Glutamatergic neuron (in vitro differentiated cells): ENCODE data around the gene OR4P4. TPM values are rescaled to one million over a fixed set of nuclear protein-coding genes. Genes with fewer than 3 reads are reported as not detected.

Experiments
- DNase-seq: peaks from one replicate; pipeline ENCODE4 v3.0.0; 2022
- H3K27ac Mint-ChIP-seq: one replicate; pipeline ENCODE4 v1.8.0; 2020; ENCODE audit warnings: mild to moderate bottlenecking, mixed read lengths, inconsistent platforms; ENCODE audit not compliant: unreplicated experiment
- H3K27me3 Mint-ChIP-seq: one replicate; pipeline ENCODE4 v1.8.0; 2020; ENCODE audit warnings: mild to moderate bottlenecking, moderate library complexity, mixed read lengths, inconsistent platforms; ENCODE audit not compliant: unreplicated experiment
- H3K36me3 Mint-ChIP-seq: one replicate; pipeline ENCODE4 v1.8.0; 2020; ENCODE audit warnings: mild to moderate bottlenecking, mixed read lengths, inconsistent platforms; ENCODE audit not compliant: unreplicated experiment
- H3K4me1 Mint-ChIP-seq: one replicate; pipeline ENCODE4 v1.8.0; 2020; ENCODE audit warnings: mild to moderate bottlenecking, low read depth, mixed read lengths, inconsistent platforms; ENCODE audit not compliant: unreplicated experiment
- H3K4me3 Mint-ChIP-seq: one replicate; pipeline ENCODE4 v1.8.0; 2020; ENCODE audit warnings: mild to moderate bottlenecking, mixed read lengths, inconsistent platforms; ENCODE audit not compliant: unreplicated experiment
- H3K9me3 Mint-ChIP-seq: one replicate; pipeline ENCODE4 v1.8.0; 2020; ENCODE audit warnings: mild to moderate bottlenecking, moderate library complexity, mixed read lengths, inconsistent platforms; ENCODE audit not compliant: unreplicated experiment
- CTCF ChIP-seq: fragments of 200-600 bp; sonication (generic); IDR thresholded peaks from one replicate; pipeline ENCODE4 v1.5.0; 2021; ENCODE audit not compliant: partially characterized antibody, unreplicated experiment
- long read RNA-seq: library from polyadenylated mRNA; unstranded; transcript quantifications from one replicate; pipeline ENCODE4 v2.0.0, GENCODE V29; 2020; ENCODE audit not compliant: unreplicated experiment
- total RNA-seq: library from RNA; stranded (reverse); fragmentation: NEBNext Ultra II Directional; extraction: Animal tissue kit (Norgen Biotek cat#: 25700); gene quantifications from one replicate; pipeline ENCODE4 v1.2.1, GENCODE V29; 2021; ENCODE audit not compliant: unreplicated experiment

OR4P4 gene
- total RNA-seq, result not detected
- long read RNA-seq, result 0 reads

GRCh38 chr11:55634813-55635212, at the start of gene OR4P4:
OR4P4 (plus strand) TSS chr11:55635113.
- Mint-ChIP-seq H3K4me1 (no peaks in the 10 kb centered on the region), H3K4me3 (no peak within 1 kb of the TSS), H3K27me3 (no peaks in the 10 kb centered on the region), H3K9me3 (no peaks in the 10 kb centered on the region), H3K36me3 (no peaks in the 10 kb centered on the region), H3K27ac (no peak within 1 kb of the TSS)
- no peak for TF ChIP-seq CTCF
- DNase-seq, result no peak

- H3K36me3 Mint-ChIP-seq, result no peaks in the 10 kb centered on the region
- no peaks in the 10 kb centered on the region for H3K4me1 Mint-ChIP-seq
- no peak within 1 kb of the TSS for H3K27ac Mint-ChIP-seq
- TF ChIP-seq CTCF, result no peak
- no peak within 1 kb of the TSS for H3K4me3 Mint-ChIP-seq
- H3K27me3 Mint-ChIP-seq, result no peaks in the 10 kb centered on the region
- H3K9me3 Mint-ChIP-seq, result peaks cover 8% of the 10 kb centered on the region
- DNase-seq, result no peak
Observed at GRCh38 chr11:55607545-55607944, 27.4 kb upstream of the OR4P4 start, which contains the start of gene OR4C11. OR4C11 (minus strand) TSS chr11:55607645; CDS start chr11:55604373, 3,272 bp downstream.

GRCh38 chr11:55624531-55624930, 10.4 kb upstream of the OR4P4 start:
- TF ChIP-seq CTCF, result no peak
- Mint-ChIP-seq H3K9me3 (peaks cover 15% of the 10 kb centered on the region), H3K4me1 (no peaks in the 10 kb centered on the region), H3K27ac (no peak overlapping the region), H3K4me3 (no peak overlapping the region), H3K27me3 (no peaks in the 10 kb centered on the region), H3K36me3 (peaks cover 8% of the 10 kb centered on the region)
- no peak for DNase-seq

GRCh38 chr11:55648027-55648426, 13.1 kb downstream of the OR4P4 start, which contains the start of gene OR4S2:
OR4S2 (plus strand) TSS chr11:55648327; CDS start chr11:55650904, 2,577 bp downstream.
- Mint-ChIP-seq H3K27me3 (no peaks in the 10 kb centered on the region), H3K4me3 (no peak within 1 kb of the TSS), H3K27ac (no peak within 1 kb of the TSS), H3K4me1 (no peaks in the 10 kb centered on the region), H3K9me3 (peaks cover 9% of the 10 kb centered on the region), H3K36me3 (no peaks in the 10 kb centered on the region)
- no peak for TF ChIP-seq CTCF
- no peak for DNase-seq

- no peaks in the 10 kb centered on the region for H3K4me1 Mint-ChIP-seq
- no peak overlapping the region for H3K4me3 Mint-ChIP-seq
- TF ChIP-seq CTCF, result no peak
- no peaks in the 10 kb centered on the region for H3K36me3 Mint-ChIP-seq
- H3K27me3 Mint-ChIP-seq, result no peaks in the 10 kb centered on the region
- H3K27ac Mint-ChIP-seq, result no peak overlapping the region
- H3K9me3 Mint-ChIP-seq, result peaks cover 2% of the 10 kb centered on the region
- no peak for DNase-seq
Observed at GRCh38 chr11:55652560-55652959, 17.6 kb downstream of the OR4P4 start.
